Calu3 (cell line): ENCODE measurements around the gene TMCC1. TPM values are rescaled to one million over a fixed set of nuclear protein-coding genes. Genes with fewer than 3 reads are reported as not detected.
A peak's percentile ranks its signal among the peaks of the same experiment; 100 is the strongest.

ENCODE experiments used
- BruUV-seq: library from RNA; stranded (reverse); fragments of 400-500 nt; replicated peaks from 2 replicates; lab custom pipeline; 2021; lab: Mats Ljungman, UMichigan
- CTCF ChIA-PET: fragments of 300-600 bp; sonication (Branson Sonifier 250); formaldehyde crosslinking; loops from one replicate; lab custom pipeline; 2022; ENCODE audit warnings: antibody characterized with exemption; lab: Charles Lee
- DNase-seq: peaks from one replicate; pipeline ENCODE4 v3.0.0; 2022
- H3K27ac Mint-ChIP-seq: one replicate; pipeline ENCODE4 v1.8.0; 2022; ENCODE audit warnings: mixed read lengths; ENCODE audit not compliant: unreplicated experiment
- H3K27me3 Mint-ChIP-seq: one replicate; pipeline ENCODE4 v1.8.0; 2022; ENCODE audit warnings: mixed read lengths; ENCODE audit not compliant: unreplicated experiment
- H3K36me3 Mint-ChIP-seq: one replicate; pipeline ENCODE4 v1.8.0; 2022; ENCODE audit warnings: mild to moderate bottlenecking, moderate library complexity, mixed read lengths; ENCODE audit not compliant: insufficient read depth, unreplicated experiment
- H3K4me1 Mint-ChIP-seq: one replicate; pipeline ENCODE4 v1.8.0; 2022; ENCODE audit warnings: mild to moderate bottlenecking, low read depth, mixed read lengths; ENCODE audit not compliant: unreplicated experiment
- H3K4me3 Mint-ChIP-seq: one replicate; pipeline ENCODE4 v1.8.0; 2022; ENCODE audit warnings: mild to moderate bottlenecking, low read depth, moderate library complexity, mixed read lengths; ENCODE audit not compliant: unreplicated experiment
- H3K9me3 Mint-ChIP-seq: one replicate; pipeline ENCODE4 v1.8.0; 2022; ENCODE audit warnings: low read depth, mixed read lengths; ENCODE audit not compliant: unreplicated experiment
- CTCF ChIP-seq: fragments of 200-600 bp; IDR thresholded peaks from one replicate; pipeline ENCODE4 v1.8.0; 2022; ENCODE audit warnings: antibody characterized with exemption; ENCODE audit not compliant: unreplicated experiment
- intact Hi-C: fragments of 100-400 bp; cut with micrococcal nuclease; formaldehyde crosslinking; loops from one replicate; pipeline ENCODE4 v1.10.0; 2022; ENCODE audit not compliant: unreplicated experiment
- total RNA-seq: library from RNA; stranded (reverse); gene quantifications from 2 replicates; pipeline ENCODE4 v1.2.3, GENCODE V29; 2022

TMCC1 gene
- total RNA-seq, 1 experiment from 2014 or later, result 57.2 TPM

- TF ChIP-seq CTCF, result no peak
- H3K27me3 Mint-ChIP-seq, result peaks cover 73% of the 10 kb centered on the region
- peak overlapping the region; percentile 24 for H3K27ac Mint-ChIP-seq
- CTCF ChIA-PET, result interaction anchor here (0.7 to 1.7 kb wide), 4 partner anchors 9 to 222 kb away, joined by 3 to 7 read pairs (median 4); no protein-coding TSS in a partner anchor
- peak; percentile 59 for DNase-seq
- no TSS peak for BruUV-seq
- H3K36me3 Mint-ChIP-seq, result peaks cover 31% of the 10 kb centered on the region
- intact Hi-C loops, result no loop called here
- H3K9me3 Mint-ChIP-seq, result no peaks in the 10 kb centered on the region
- H3K4me1 Mint-ChIP-seq, result peaks cover 39% of the 10 kb centered on the region
- H3K4me3 Mint-ChIP-seq, result peak overlapping the region; percentile 81
Measured at GRCh38 chr3:129605203-129605921, 288.1 kb downstream of the TMCC1 start.

DNA sequence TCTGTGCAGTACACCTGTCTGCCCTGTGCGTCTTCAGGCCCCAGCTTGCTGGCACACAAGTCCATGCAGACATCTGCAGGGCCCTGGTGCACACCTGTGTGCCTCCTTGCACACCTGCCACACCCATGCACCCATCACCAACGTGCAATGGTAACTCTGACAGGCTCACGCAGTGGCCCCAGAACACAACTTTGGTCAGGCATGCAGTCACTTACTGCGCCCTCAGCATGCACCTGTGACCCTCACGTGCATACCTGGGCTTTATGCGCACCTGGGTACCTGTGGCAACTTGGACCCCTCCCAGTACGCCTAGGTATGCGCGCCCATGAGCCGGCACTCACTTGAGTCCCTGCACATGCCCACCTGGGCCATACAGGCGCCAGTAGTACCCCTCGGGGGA is 288.7 kb downstream of the TMCC1 start:
- intact Hi-C loops, result no loop called here
- CTCF ChIA-PET, result interaction anchor here (1.1 to 1.7 kb wide), 3 partner anchors 9 to 115 kb away, joined by 3 to 7 read pairs (median 5); no protein-coding TSS in a partner anchor
- no peak for TF ChIP-seq CTCF
- BruUV-seq, result no TSS peak
- DNase-seq, result no peak
- Mint-ChIP-seq H3K9me3 (no peaks in the 10 kb centered on the region), H3K27me3 (peaks cover 73% of the 10 kb centered on the region), H3K4me3 (peak overlapping the region; percentile 81), H3K4me1 (peaks cover 35% of the 10 kb centered on the region), H3K36me3 (peaks cover 31% of the 10 kb centered on the region), H3K27ac (no peak overlapping the region)

- H3K36me3 Mint-ChIP-seq, result peaks cover 31% of the 10 kb centered on the region
- intact Hi-C loops, result no loop called here
- H3K27ac Mint-ChIP-seq, result no peak overlapping the region
- H3K9me3 Mint-ChIP-seq, result no peaks in the 10 kb centered on the region
- TF ChIP-seq CTCF, result no peak
- CTCF ChIA-PET, result no interaction called here
- no peak for DNase-seq
- H3K4me3 Mint-ChIP-seq, result peak overlapping the region; percentile 81
- BruUV-seq, result no TSS peak
- H3K27me3 Mint-ChIP-seq, result peaks cover 71% of the 10 kb centered on the region
- peaks cover 29% of the 10 kb centered on the region for H3K4me1 Mint-ChIP-seq
Measured at GRCh38 chr3:129603991-129604749, 289.3 kb downstream of the TMCC1 start.

GRCh38 chr3:129603561-129603942 is 290.0 kb downstream of the TMCC1 start:
- no peak for DNase-seq
- peaks cover 28% of the 10 kb centered on the region for H3K4me1 Mint-ChIP-seq
- TF ChIP-seq CTCF, result no peak
- H3K36me3 Mint-ChIP-seq, result peaks cover 31% of the 10 kb centered on the region
- CTCF ChIA-PET, result no interaction called here
- H3K9me3 Mint-ChIP-seq, result no peaks in the 10 kb centered on the region
- no peak overlapping the region for H3K4me3 Mint-ChIP-seq
- BruUV-seq, result no TSS peak
- intact Hi-C loops, result no loop called here
- peaks cover 66% of the 10 kb centered on the region for H3K27me3 Mint-ChIP-seq
- no peak overlapping the region for H3K27ac Mint-ChIP-seq
